Upper lobe of right lung (tissue), 1 donor: ENCODE results near the gene RECK. TPM values are rescaled to one million over a fixed set of nuclear protein-coding genes. Genes with fewer than 3 reads are reported as not detected.

Experiments
- ATAC-seq: fragments of 200-7000 bp; cut with Tn5 transposase; one replicate; pipeline ENCODE4 v1.9.1; 2020; ENCODE audit warnings: mild to moderate bottlenecking, moderate library complexity
- DNase-seq: peaks from one replicate; pipeline ENCODE4 v3.0.0-alpha.2; 2020
- H3K27ac ChIP-seq: fragments of 200-600 bp; one replicate; pipeline ENCODE4 v1.8.0; 2022
- H3K27me3 ChIP-seq: fragments of 200-600 bp; one replicate; pipeline ENCODE4 v1.8.0; 2022; ENCODE audit warnings: mild to moderate bottlenecking
- H3K36me3 ChIP-seq: fragments of 200-600 bp; one replicate; pipeline ENCODE4 v1.8.0; 2022
- H3K4me1 ChIP-seq: fragments of 200-600 bp; one replicate; pipeline ENCODE4 v1.8.0; 2022
- H3K4me3 ChIP-seq: fragments of 200-600 bp; one replicate; pipeline ENCODE4 v1.8.0; 2022; ENCODE audit warnings: mild to moderate bottlenecking
- H3K9me3 ChIP-seq: fragments of 200-600 bp; one replicate; pipeline ENCODE4 v1.8.0; 2022
- CTCF ChIP-seq: fragments of 200-600 bp; IDR thresholded peaks from one replicate; pipeline ENCODE4 v1.8.0; 2022; ENCODE audit warnings: antibody characterized with exemption
- intact Hi-C: fragments of 100-400 bp; cut with DNase I; formaldehyde crosslinking; loops from one replicate; pipeline ENCODE4 v1.11.0; 2022
- total RNA-seq: library from RNA; stranded (reverse); fragmentation: NEBNext Ultra II Directional; extraction: Animal tissue kit (Norgen Biotek cat#: 25700); gene quantifications from one replicate; pipeline ENCODE4 v1.2.1, GENCODE V29; 2021
- donor health status: DM: no; HTN: yes; CAD: no; lungs with severe emphysema.

Gene RECK
- total RNA-seq, 1 donor from 2014 or later, result 20.1 TPM

GRCh38 chr9:36029765-36030528, 6.8 kb upstream of the RECK start:
- peak overlapping the region; percentile 8 for H3K27ac ChIP-seq
- no peak for TF ChIP-seq CTCF
- no peaks in the 10 kb centered on the region for H3K27me3 ChIP-seq
- no peaks in the 10 kb centered on the region for H3K36me3 ChIP-seq
- DNase-seq (no peak), ATAC-seq (peak; percentile 78)
- intact Hi-C loops, result no loop called here
- H3K9me3 ChIP-seq, result no peaks in the 10 kb centered on the region
- no peak overlapping the region for H3K4me3 ChIP-seq
- H3K4me1 ChIP-seq, result peaks cover 9% of the 10 kb centered on the region

GRCh38 chr9:36030871-36031270, 5.8 kb upstream of the RECK start:
- H3K36me3 ChIP-seq, result no peaks in the 10 kb centered on the region
- no peak overlapping the region for H3K27ac ChIP-seq
- no peaks in the 10 kb centered on the region for H3K9me3 ChIP-seq
- TF ChIP-seq CTCF, result no peak
- H3K4me1 ChIP-seq, result peaks cover 9% of the 10 kb centered on the region
- H3K4me3 ChIP-seq, result no peak overlapping the region
- ATAC-seq (no peak), DNase-seq (no peak)
- intact Hi-C loops, result no loop called here
- H3K27me3 ChIP-seq, result no peaks in the 10 kb centered on the region

GRCh38 chr9:36031774-36032555, 4.7 kb upstream of the RECK start:
- no peaks in the 10 kb centered on the region for H3K36me3 ChIP-seq
- no peaks in the 10 kb centered on the region for H3K9me3 ChIP-seq
- ATAC-seq (no peak), DNase-seq (no peak)
- no peaks in the 10 kb centered on the region for H3K27me3 ChIP-seq
- H3K4me3 ChIP-seq, result no peak overlapping the region
- intact Hi-C loops, result no loop called here
- H3K4me1 ChIP-seq, result peaks cover 13% of the 10 kb centered on the region
- no peak for TF ChIP-seq CTCF
- no peak overlapping the region for H3K27ac ChIP-seq

GRCh38 chr9:36033788-36034187, 2.9 kb upstream of the RECK start:
- no peaks in the 10 kb centered on the region for H3K27me3 ChIP-seq
- intact Hi-C loops, result no loop called here
- no peak overlapping the region for H3K4me3 ChIP-seq
- no peaks in the 10 kb centered on the region for H3K36me3 ChIP-seq
- TF ChIP-seq CTCF, result no peak
- H3K4me1 ChIP-seq, result peaks cover 20% of the 10 kb centered on the region
- no peaks in the 10 kb centered on the region for H3K9me3 ChIP-seq
- no peak overlapping the region for H3K27ac ChIP-seq
- no peak for DNase-seq
- ATAC-seq, result no peak

GRCh38 chr9:36034234-36034633, 2.5 kb upstream of the RECK start:
- DNase-seq (no peak), ATAC-seq (no peak)
- TF ChIP-seq CTCF, result no peak
- peaks cover 21% of the 10 kb centered on the region for H3K4me1 ChIP-seq
- no peaks in the 10 kb centered on the region for H3K9me3 ChIP-seq
- H3K4me3 ChIP-seq, result no peak overlapping the region
- H3K36me3 ChIP-seq, result no peaks in the 10 kb centered on the region
- H3K27ac ChIP-seq, result no peak overlapping the region
- no peaks in the 10 kb centered on the region for H3K27me3 ChIP-seq
- intact Hi-C loops, result no loop called here
